WI38 (cell line): Measurements from ENCODE around the gene LASP1.
"Not testable (repeated sequence)": the region's sequence is repeated elsewhere in the genome, so short reads cannot be mapped to it uniquely, and the experiment has no call there.

Experiments
- H3K4me3 ChIP-seq: 2 replicates; pipeline ENCODE4 v1.5.1; 2011; ENCODE audit warnings: low read depth, mild to moderate bottlenecking, control low read depth, low read length
- CTCF ChIP-seq: IDR thresholded peaks from 2 replicates; pipeline ENCODE4 v1.5.1; 2012; ENCODE audit warnings: low read depth, mild to moderate bottlenecking, control low read depth, low read length

LASP1 gene

GRCh38 chr17:38850374-38850773 lies 19.5 kb upstream of the LASP1 start:
- TF ChIP-seq CTCF: no peak
- H3K4me3 ChIP-seq: no peak overlapping the region

GRCh38 chr17:38851434-38851833 lies 18.4 kb upstream of the LASP1 start:
- H3K4me3 ChIP-seq: peak overlapping the region; percentile 96
- no peak for TF ChIP-seq CTCF

- H3K4me3 ChIP-seq: peak overlapping the region; percentile 96
- no peak for TF ChIP-seq CTCF
Observed at GRCh38 chr17:38852771-38853291, 17.0 kb upstream of the LASP1 start.

- TF ChIP-seq CTCF: no peak
- H3K4me3 ChIP-seq: peak within 1 kb of the TSS; percentile 96
Observed at GRCh38 chr17:38853292-38854219, 16.3 kb upstream of the LASP1 start, which contains the start of gene RPL23. TSS of gene RPL23 (minus strand) at chr17:38853721. CDS start at chr17:38853710, 11 bp downstream.

GRCh38 chr17:38855101-38855714 lies 14.7 kb upstream of the LASP1 start:
- H3K4me3 ChIP-seq: not testable (repeated sequence)

- TF ChIP-seq CTCF: no peak
- no peak overlapping the region for H3K4me3 ChIP-seq
Observed at GRCh38 chr17:38857271-38857670, 12.6 kb upstream of the LASP1 start.

- no peak for TF ChIP-seq CTCF
- H3K4me3 ChIP-seq: no peak overlapping the region
Observed at GRCh38 chr17:38861399-38861843, 8.4 kb upstream of the LASP1 start.
